GM19467 (cell line): ENCODE results near the gene RCCD1.

ENCODE experiments used
- ATAC-seq: cut with Tn5 transposase; IDR thresholded peaks from one replicate; pipeline ENCODE4 v1.9.1; 2021; ENCODE audit warnings: mild to moderate bottlenecking, moderate library complexity; ENCODE audit not compliant: unreplicated experiment

Gene RCCD1

DNA sequence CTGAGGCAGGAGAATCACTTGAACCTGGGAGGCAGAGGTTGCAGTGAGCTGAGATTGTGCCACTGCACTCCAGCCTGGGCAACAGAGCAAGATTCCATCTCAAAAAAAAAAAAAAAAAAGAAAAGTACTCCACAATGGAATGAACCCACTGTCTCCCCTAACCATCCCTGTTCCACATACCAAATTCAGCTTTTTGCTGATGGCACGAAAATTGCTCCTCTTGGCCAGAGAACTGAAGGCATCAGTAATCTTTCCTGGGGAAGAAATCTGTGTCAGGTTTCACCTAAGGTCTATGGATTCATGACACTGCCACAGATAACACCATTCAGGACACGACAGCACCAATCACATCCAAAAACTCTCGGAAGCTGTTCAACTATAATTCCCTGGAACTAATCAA lies 46.5 kb downstream of the RCCD1 start:
- no peak for ATAC-seq

GRCh38 chr15:91007266-91007665 lies 52.6 kb downstream of the RCCD1 start:
- no peak for ATAC-seq
